Pancreas (tissue), 10 donors: ENCODE results near the gene SGPP1. TPM values are rescaled to one million over a fixed set of nuclear protein-coding genes. Genes with fewer than 3 reads are reported as not detected.
"Not testable (repeated sequence)": the region's sequence is repeated elsewhere in the genome, so short reads cannot be mapped to it uniquely, and the experiment has no call there.

Experiments used
- ATAC-seq, 4 donors: fragments of 200-7000 bp; cut with Tn5 transposase; one replicate each; pipeline versions ENCODE4 v1.8.0 to v1.9.1; 2020; ENCODE audit warnings: mild to moderate bottlenecking in 4 of 4, moderate library complexity in 4 of 4
- DNase-seq, 6 donors: peaks; one replicate each; pipeline ENCODE4 v3.0.0-alpha.2; 2020
- FAIRE-seq: peaks from 2 replicates; lab custom pipeline; 2012; peaks lifted over from hg19 to GRCh38; lab: Jason Lieb, UNC
- H3K27ac ChIP-seq, 4 donors: fragments of 200-600 bp; sonication (generic); 1 replicate in 3 of 4; 2 replicates in 1 of 4; pipeline versions ENCODE4 v1.5.0 to v1.8.0; 2020
- H3K27me3 ChIP-seq, 4 donors: fragments of 200-600 bp; one replicate each; pipeline ENCODE4 v1.8.0; 2021
- H3K36me3 ChIP-seq, 3 donors: fragments of 200-600 bp; sonication (generic) in 1 of 3; one replicate each; pipeline versions ENCODE4 v1.5.0 to v1.8.0; 2020 to 2021
- H3K4me1 ChIP-seq, 3 donors: fragments of 200-600 bp; one replicate each; pipeline ENCODE4 v1.8.0; 2021
- H3K4me3 ChIP-seq, 4 donors: fragments of 200-600 bp; sonication (generic) in 2 of 4; one replicate each; pipeline versions ENCODE4 v1.5.0 to v1.8.0; 2020 to 2021
- H3K9me3 ChIP-seq, 4 donors: fragments of 200-600 bp; one replicate each; pipeline ENCODE4 v1.8.0; 2021
- WGBS, 2 donors: extraction: QIAGEN DNeasy Blood & Tissue Kit; methylation state at CpG; one replicate each; pipeline ENCODE4 v1.1.7; 2013; 5-methylcytosine and 5-hydroxymethylcytosine counted together
- intact Hi-C, 3 donors: fragments of 100-400 bp; cut with DNase I; formaldehyde crosslinking; loops; one replicate each; pipeline versions ENCODE4 v1.11.1 to v1.14.2; 2022
- polyA plus RNA-seq, 2 donors: library from polyadenylated mRNA; stranded (reverse); fragments of 200-250 nt; gene quantifications; one replicate each; pipeline ENCODE4 v1.2.3, GENCODE V29; 2013
- total RNA-seq, 6 donors: library from RNA; stranded (reverse); fragmentation: NEBNext Ultra II Directional in 4 of 6; extraction: Animal tissue kit (Norgen Biotek cat#: 25700) in 4 of 6; gene quantifications; one replicate each; pipeline versions ENCODE4 v1.2.1 to v1.2.4, GENCODE V29; 2021 to 2023
- TF ChIP-seq, protein P1 (sequence below), 4 donors: fragments of 200-600 bp; sonication (generic) in 3 of 4; IDR thresholded peaks; one replicate each; pipeline versions ENCODE4 v1.5.0 to v1.8.0; 2021; ENCODE audit warnings: antibody characterized with exemption in 4 of 4
- donor health status: healthy with polysubstance abuse.
- donor health status: DM: no; HTN: no; CAD: no; lungs with moderate emphysema.
- donor health status: DM: no; HTN: no; CAD: no.
- donor health status: control.
- donor health status: control.
- donor health status: Bipolar disorder and iron deficiency.
- donor health status: DM: yes; HTN: yes; CAD: no.
- donor health status: DM: no; HTN: no; CAD: no.
- donor health status: DM: no; HTN: no; CAD: no.
- donor health status: DM: yes; HTN: yes; CAD: no.

SGPP1 gene
- total and polyA plus RNA-seq, 8 donors = 5.7 to 14.3 (median 10.9) TPM

DNA sequence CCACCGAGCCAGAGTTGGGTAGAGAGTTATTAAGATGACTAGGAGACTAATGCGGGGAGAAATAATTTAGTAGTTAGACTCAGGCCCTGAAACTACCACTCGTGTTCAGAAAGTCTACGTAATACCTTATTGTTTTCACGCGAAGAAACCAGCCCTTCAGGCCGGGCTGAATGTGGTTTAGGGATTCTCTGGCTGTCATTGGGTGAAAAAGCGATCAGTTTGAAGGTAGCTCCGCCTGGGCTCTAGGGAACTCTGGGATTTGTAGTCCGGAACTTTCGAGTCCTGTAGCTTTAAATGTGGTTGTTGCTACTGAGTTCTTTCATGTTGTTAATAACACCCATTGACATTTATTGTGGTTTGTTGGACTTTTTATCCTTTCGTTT is 85.6 kb downstream of the SGPP1 start:
- peak; percentile 75 to 89 (median 82) for ATAC-seq
- FAIRE-seq = no peak
- Histone ChIP-seq H3K27ac (peak overlapping the region; percentile 67 to 97 (median 94)), H3K27me3 (no peaks in the 10 kb centered on the region), H3K36me3 (peaks cover 0 to 3% (median 0%) of the 10 kb centered on the region in 3 donors), H3K4me1 (peaks cover 0 to 15% (median 7%) of the 10 kb centered on the region in 3 donors), H3K9me3 (no peaks in the 10 kb centered on the region), H3K4me3 (peak overlapping the region; percentile 31 to 56 (median 46))
- TF ChIP-seq, protein P1, sequence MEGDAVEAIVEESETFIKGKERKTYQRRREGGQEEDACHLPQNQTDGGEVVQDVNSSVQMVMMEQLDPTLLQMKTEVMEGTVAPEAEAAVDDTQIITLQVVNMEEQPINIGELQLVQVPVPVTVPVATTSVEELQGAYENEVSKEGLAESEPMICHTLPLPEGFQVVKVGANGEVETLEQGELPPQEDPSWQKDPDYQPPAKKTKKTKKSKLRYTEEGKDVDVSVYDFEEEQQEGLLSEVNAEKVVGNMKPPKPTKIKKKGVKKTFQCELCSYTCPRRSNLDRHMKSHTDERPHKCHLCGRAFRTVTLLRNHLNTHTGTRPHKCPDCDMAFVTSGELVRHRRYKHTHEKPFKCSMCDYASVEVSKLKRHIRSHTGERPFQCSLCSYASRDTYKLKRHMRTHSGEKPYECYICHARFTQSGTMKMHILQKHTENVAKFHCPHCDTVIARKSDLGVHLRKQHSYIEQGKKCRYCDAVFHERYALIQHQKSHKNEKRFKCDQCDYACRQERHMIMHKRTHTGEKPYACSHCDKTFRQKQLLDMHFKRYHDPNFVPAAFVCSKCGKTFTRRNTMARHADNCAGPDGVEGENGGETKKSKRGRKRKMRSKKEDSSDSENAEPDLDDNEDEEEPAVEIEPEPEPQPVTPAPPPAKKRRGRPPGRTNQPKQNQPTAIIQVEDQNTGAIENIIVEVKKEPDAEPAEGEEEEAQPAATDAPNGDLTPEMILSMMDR (IDR thresholded peaks at IDR 0.05) = no peak
- intact Hi-C loops = no loop called here
- peak in 5 of 6 donors; percentile 60 to 90 (median 83) for DNase-seq
- 0 to 1% methylated on average over 12 of the region's 12 CpGs for WGBS, 2 donors

DNA sequence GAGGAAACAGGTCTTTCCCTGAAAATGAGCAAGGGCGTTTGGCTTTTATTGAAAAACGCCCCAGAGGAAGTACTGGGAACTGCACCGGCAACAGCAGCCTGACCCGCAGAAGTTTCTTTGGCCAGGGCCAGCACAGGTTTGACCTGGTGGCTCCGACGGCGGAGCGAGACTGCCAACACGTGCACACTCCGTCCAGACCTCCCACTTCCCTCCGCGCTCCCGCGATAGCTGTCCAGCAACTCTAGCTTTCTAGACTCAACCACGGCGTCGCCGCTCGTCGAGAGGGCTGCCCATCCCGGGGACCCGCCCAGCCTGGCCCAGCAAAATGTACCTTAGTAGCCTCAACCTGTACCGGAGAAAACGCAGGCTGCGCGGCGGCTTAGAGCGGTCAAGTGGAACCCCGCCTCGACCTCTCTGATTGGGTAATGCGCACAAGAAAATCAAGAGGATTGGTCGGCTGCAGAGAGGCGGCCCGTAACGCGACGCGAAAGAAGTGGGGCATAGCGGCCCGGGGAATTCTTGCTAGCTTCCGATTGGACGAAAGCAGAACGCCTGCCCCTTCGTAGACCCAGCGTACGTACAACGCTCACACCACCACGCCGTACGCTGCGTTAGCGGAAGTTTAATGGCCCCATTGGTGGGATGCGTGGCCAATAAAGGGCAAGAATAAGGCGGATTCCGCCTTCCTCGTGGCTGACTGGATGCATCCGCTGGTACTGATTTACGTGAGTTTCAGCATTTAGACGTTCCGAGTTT is 86.2 kb downstream of the SGPP1 start, which contains the start of gene WDR89:
TSS of gene WDR89 (minus strand) at position 399 of the 756 bp plus-strand sequence. CDS start 41,929 bp downstream, outside the sequence.
- H3K27ac ChIP-seq = peak within 1 kb of the TSS; percentile 86 to 97 (median 94)
- H3K9me3 ChIP-seq = no peaks in the 10 kb centered on the region
- no peaks in the 10 kb centered on the region for H3K27me3 ChIP-seq
- 0% methylated on average over 60 of the region's 60 CpGs for WGBS, 2 donors
- H3K4me3 ChIP-seq = peak within 1 kb of the TSS; percentile 43 to 57 (median 56)
- ATAC-seq (peak; percentile 91 to 95 (median 92)), DNase-seq (peak; percentile 91 to 98 (median 96)), FAIRE-seq (peak; percentile 97)
- TF ChIP-seq, protein P1 (IDR thresholded peaks at IDR 0.05) = peak; percentile 47 to 85 (median 80)
- H3K4me1 ChIP-seq = peaks cover 0 to 15% (median 7%) of the 10 kb centered on the region in 3 donors
- no peaks in the 10 kb centered on the region for H3K36me3 ChIP-seq
- intact Hi-C loops = no loop called here

DNA sequence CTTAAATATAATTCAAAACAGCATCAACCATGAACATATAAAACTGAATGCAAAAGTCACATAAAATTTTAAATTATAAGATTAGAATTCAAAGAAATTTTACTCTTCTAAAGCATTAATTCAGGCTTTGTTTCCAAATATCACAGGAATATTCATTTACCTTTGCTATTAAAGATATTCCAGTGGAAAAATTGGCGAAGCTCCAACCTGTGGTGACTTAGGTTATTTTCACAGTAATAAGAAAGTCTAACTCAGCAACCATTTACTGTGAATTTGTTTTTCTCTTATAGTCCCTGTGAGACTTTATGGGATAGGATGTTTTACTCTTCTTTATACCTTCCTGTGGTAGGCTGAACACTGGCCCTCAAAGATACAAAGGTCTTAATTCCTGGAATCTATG is 89.4 kb downstream of the SGPP1 start:
- no peak for DNase-seq
- Histone ChIP-seq H3K4me3 (no peak overlapping the region), H3K9me3 (no peaks in the 10 kb centered on the region), H3K36me3 (no peaks in the 10 kb centered on the region), H3K27ac (no peak overlapping the region), H3K27me3 (no peaks in the 10 kb centered on the region), H3K4me1 (peaks cover 0 to 15% (median 7%) of the 10 kb centered on the region in 3 donors)
- 85 to 93% methylated on average over 1 of the region's 1 CpG for WGBS, 2 donors
- no peak for ATAC-seq
- TF ChIP-seq, protein P1 (IDR thresholded peaks at IDR 0.05) = no peak
- intact Hi-C loops = no loop called here
- FAIRE-seq = no peak

DNA sequence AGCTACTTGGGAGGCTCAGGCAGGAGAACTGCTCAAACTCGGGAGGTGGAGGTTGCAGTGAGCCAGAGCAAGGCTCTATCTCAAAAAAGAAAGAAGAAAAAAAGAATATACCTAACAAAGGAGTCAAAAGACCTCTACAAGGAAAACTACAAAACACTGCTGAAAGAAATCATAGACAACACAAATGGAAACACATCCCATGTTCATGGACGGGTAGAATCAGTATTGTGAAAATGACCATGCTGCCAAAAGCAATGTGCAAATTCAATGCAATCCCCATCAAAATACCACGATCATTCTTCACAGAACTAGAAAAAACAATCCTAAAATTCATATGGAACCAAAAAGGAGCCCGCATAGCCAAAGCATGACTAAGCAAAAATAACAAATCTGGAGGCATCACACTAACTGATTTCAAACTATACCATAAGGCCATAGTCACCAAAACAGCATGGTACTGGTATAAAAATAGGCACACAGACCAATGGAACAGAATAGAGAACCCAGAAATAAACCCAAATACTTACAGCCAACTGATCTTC is 91.7 kb downstream of the SGPP1 start:
- H3K27ac ChIP-seq, H3K27me3 ChIP-seq, FAIRE-seq, H3K36me3 ChIP-seq, DNase-seq, H3K4me3 ChIP-seq, H3K4me1 ChIP-seq, ATAC-seq, intact Hi-C loops, H3K9me3 ChIP-seq: not testable (repeated sequence)
- WGBS, 2 donors = 98 to 99% methylated on average over 4 of the region's 4 CpGs

Other genes starting within 250 kb of the SGPP1 start
- 10 to 100 TPM; 11.7 to 25.6 (median 16.2) TPM for gene PPP2R5E, start 184.7 kb downstream of the SGPP1 start, total RNA-seq
- gene PPP2R5E, start 184.7 kb downstream of the SGPP1 start, polyA plus RNA-seq = 1 to 10 TPM; 3.6 to 5.5 TPM
- 10 to 100 TPM in 1 of 6 donors, 1 to 10 TPM in 5; 4.3 to 11.0 (median 7.6) TPM for gene WDR89, start 86.2 kb downstream of the SGPP1 start, total RNA-seq
- 1 to 10 TPM; 4.0 to 6.6 TPM for gene WDR89, start 86.2 kb downstream of the SGPP1 start, polyA plus RNA-seq
- gene SYNE2, start 124.9 kb upstream of the SGPP1 start, total RNA-seq = 100 to 1,000 TPM in 1 of 6 donors, 10 to 100 TPM in 5; 45.2 to 103 (median 57.4) TPM
- gene SYNE2, start 124.9 kb upstream of the SGPP1 start, polyA plus RNA-seq = 10 to 100 TPM; 46.4 to 57.5 TPM